GM18951 (cell line): ENCODE data around the gene GCLC.

ENCODE experiments used
- POLR2A ChIP-seq: IDR thresholded peaks from 4 replicates; pipeline ENCODE4 v1.6.1; 2011; ENCODE audit warnings: mild to moderate bottlenecking; ENCODE audit not compliant: insufficient read length, insufficient read depth; ENCODE audit errors: extremely low read depth
- in situ Hi-C: fragments of 300-500 bp; cut with MboI; formaldehyde crosslinking; loops from one replicate; pipeline ENCODE4 v1.12.0; 2022; ENCODE audit warnings: low sequenced_read_pairs, mixed read lengths, inconsistent platforms; ENCODE audit not compliant: unreplicated experiment

Gene GCLC

DNA sequence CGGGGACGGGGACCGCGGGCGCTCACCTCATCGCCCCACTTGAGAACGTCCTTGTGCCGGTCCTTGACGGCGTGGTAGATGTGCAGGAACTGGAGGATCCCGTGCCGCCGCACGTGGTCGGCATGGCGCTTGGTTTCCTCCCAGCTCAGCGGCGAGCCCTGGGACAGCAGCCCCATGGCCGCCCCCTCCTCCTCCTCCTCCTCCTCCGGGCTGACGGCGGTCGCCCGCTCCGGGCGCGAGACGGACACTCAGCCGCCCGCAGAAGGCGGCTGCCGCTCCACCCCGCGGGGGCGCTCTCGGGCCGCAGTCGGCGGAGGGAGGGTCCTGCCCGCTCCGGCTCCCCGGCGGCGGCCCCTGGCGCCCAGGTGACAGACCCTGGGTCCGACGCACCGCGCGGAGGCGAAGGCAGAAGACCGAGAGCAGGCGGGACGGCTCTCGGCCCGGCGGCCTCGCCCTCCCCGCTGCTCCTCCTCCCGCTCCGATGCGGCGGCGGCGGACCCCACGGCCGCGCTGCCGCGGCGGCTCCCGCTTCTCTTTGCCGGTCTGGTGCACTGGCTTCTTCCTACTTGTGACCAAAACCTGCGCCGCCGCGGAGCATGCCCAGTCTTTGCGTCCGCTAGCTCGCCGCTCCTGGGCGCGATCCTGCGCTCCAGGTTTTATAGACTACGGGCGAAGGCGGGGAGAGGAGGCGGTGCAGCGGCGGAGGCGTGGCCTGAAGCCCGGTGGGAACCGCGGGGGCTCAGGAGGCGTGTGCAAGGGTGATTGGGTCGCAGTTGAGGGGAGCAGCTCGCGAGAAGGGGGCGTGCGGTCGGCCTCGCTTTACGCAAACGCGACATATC lies at the start of gene GCLC:
GCLC (minus strand) TSS at position 632 of the 839 bp plus-strand sequence; CDS start at position 176, 456 bp downstream.
- in situ Hi-C loops = no loop called here
- peak; percentile 93 for TF ChIP-seq POLR2A

DNA sequence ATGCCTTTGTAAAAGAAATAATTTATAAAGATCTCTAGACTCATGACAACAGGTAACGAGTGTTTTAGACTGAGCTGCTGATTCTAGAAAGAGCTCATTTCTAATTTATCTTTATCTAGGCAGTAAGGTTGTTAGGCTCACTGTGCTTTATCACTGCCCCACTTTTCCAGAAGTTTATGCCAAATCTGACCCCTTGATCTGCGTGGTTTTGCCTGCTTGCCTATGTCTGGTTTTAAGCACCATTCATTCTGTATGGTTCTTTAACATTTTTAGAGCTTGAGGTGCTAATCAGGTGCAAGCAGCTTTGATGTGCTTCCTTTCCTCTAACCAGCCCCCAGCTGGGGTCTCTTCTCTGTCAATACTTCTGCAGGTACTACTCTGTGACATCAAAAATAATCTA lies 49.7 kb upstream of the GCLC start:
- in situ Hi-C loops = no loop called here
- TF ChIP-seq POLR2A = no peak

DNA sequence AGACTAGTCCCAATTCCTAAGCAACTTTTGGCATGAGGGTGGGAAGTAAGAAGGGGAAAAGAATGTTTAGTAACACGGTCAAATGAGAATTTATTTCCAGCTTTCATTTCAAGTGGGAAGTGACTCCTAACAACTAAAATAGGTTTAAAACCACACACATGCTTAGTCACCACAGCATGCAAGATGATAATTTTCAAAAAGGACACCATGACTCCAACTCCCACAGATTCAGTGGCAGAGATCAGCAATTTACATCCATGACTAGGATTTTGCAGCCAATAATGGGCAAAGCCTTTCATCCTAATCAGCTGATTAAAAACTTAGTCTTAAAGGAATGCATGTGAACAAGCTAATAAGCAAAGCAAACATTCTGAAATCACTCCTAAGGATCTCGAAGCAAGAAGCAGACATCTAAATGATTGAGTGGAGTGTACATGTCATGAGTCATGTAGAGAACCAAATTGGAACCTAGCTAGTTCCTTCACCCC lies 48.1 kb upstream of the GCLC start:
- no peak for TF ChIP-seq POLR2A
- in situ Hi-C loops = no loop called here

DNA sequence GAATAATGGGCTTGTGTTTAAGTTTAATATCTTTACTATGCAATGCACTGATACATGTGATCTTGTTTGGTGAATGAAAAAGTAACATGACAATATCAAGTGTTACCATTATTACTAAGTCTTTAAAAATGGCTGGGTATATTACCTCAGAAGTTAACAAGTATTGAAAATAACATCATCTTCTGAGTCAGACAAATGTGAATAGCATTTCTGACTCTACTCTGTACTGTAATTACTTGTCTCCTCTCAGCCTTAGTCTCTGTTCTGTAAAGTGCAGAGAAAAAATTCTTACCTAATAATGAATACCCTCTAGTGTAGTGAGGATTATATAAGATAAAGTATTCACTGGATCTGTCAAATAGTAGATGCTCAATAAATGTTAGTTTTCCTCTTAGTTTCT lies 47.0 kb upstream of the GCLC start:
- in situ Hi-C loops = no loop called here
- TF ChIP-seq POLR2A = no peak

DNA sequence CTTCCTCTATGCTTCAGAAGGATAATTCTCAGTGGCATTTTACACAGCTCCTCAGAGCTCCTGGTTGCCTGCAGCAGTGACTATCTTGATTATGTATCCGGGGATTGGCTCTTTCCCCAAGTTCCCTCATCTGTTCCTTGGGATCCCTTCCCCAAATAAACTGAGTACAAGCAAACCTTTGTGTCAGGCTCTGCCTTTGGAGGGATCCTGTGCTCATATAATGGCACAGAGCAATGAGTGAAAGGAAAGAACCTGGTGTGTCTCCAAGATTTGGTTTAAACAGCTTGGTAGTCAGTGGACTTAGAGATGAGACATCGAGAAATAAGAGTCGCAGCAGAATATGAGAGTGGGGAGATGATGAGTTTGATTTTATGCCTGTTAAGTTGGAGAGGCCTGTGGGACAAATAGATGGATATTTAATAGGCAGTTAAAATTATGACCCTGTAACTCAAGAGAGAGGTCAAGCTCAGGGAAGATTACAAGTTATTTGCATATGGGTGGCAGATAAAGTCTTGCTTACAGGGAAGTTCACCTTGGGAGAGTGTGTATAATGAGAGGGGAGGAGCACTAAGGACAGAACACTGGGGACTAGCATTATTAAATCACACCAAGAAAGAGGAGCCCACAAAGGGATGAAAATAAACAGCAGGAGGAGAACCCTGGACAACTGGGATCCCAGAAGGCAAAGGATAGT lies 44.1 kb upstream of the GCLC start:
- in situ Hi-C loops = no loop called here
- no peak for TF ChIP-seq POLR2A

DNA sequence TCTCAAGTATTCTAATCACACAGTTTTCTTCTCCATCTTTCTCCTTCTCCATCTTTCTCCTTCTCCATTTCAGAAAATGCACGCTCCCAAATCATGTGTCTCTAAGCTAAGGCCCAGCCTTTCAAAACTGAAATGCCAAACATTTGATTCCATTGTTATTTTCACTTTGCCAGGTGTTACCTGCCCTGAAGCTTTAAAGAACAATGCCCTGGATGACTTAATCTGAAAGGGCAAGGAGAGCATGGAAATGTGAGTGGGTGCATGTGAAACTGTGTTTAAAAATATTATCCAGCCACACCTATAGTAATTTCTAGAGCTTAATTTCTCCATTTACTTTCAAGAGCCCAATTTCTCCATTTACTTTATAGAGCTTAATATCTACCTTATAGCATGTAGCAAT lies 42.4 kb upstream of the GCLC start:
- TF ChIP-seq POLR2A = no peak
- in situ Hi-C loops = no loop called here

DNA sequence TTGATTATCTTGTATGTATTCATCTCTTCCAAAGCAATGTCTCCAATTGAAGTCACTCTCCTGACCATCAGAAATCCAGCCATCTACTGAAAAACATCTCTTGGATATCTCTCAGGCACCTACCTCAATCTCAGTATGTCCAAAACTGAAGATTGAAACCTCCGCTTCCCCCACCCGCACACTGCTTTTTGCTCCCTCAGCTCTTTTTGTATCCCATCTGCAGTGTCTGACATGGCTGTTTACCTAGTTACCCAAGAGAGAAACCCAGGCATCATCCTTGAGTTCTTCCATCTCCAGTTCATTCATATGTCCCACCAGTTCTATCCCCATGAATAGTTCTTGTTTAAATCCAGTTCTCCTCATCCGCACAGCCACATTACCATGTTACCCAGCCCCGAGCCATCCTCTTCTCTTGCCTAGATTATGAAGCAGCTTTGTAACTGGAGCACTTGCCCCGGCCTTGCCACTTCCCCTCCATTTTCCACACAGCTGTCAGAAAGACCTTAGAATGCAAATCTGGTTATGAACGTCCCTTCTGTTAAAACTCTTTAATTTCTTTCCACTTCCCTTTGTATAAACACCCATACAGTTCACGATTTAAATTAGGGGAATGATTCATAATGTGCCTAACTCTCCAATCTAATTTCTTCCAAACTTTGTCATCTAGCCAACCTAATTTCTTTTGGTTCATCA lies 40.5 kb upstream of the GCLC start:
- TF ChIP-seq POLR2A = no peak
- in situ Hi-C loops = no loop called here

DNA sequence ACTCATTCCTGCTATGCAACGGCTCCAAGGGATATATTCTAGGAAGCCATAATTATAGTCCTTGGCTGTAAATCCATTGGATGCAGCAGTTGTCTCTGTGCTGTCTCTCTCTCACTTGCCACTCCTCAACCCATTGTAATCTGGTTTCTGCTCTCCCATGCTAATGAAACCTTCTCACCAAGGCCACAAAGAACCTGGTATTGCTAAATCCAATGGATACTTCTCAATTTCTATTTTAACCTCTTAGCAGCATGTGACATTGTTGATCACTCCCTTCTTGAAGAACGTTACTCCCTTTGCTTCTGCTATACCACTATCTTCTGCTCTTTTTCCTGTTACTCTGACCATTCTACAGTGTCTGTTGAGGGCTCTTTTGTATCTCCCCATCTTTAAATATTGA lies 39.8 kb upstream of the GCLC start:
- in situ Hi-C loops = no loop called here

DNA sequence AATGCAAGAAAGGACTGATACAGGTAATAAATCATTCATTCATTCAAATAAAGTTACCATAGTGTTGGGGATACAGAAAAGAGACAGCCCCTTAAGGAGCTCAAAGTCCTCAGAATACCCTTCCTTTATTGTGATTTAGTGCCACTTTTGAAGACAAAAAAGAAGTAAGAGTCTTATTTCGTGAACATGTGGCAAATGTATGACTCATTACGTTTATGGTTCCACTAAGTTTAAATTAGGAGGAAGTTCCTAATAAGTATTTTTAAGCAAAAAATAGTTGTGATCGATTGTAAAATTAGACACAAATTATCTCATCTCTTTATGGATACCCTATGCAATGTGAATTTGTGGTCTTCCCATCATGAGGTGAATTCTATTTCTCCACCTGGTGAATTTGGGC lies 38.5 kb upstream of the GCLC start:
- in situ Hi-C loops = no loop called here
- no peak for TF ChIP-seq POLR2A

More for the DNA sequence above, 39.8 kb upstream of the GCLC start:
- no peak for TF ChIP-seq POLR2A

DNA sequence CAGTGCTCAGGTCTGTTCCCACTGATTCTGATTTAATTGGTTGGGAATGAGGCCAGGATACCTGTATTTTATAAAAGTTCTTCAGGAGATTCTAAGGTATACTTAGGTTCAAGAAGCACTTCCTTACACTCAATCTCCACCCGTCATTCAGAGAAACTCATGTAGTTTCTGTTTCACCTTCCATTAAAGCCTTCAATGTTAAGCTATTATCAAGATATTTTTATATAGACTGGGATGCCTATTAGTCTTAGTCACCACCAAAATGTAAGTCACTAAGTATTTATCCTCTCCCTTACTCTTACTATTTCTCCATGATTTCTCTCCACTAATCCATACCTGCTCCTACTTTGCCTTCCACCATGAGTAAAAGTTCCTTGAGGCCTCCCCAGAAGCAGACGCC lies 38.1 kb upstream of the GCLC start:
- in situ Hi-C loops = no loop called here
- no peak for TF ChIP-seq POLR2A

DNA sequence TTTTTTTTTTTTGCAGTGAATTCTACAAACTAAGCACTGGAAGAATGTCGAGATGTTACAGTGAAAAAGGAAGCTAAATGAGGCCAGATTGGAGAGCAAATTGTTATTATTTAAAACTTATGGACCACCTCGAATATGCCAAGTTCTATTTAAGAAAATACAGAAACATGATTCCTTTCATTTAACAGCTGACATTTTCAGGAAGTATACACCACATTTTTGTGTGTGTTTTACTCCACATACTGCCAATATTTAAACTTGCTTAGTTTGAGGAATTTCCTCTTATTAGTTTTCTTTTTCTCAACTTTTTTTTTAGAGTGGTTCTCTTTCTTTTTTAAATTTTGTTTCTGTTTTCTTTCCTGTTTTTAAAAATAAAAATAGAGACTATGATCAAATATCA lies 37.0 kb upstream of the GCLC start:
- in situ Hi-C loops = no loop called here

DNA sequence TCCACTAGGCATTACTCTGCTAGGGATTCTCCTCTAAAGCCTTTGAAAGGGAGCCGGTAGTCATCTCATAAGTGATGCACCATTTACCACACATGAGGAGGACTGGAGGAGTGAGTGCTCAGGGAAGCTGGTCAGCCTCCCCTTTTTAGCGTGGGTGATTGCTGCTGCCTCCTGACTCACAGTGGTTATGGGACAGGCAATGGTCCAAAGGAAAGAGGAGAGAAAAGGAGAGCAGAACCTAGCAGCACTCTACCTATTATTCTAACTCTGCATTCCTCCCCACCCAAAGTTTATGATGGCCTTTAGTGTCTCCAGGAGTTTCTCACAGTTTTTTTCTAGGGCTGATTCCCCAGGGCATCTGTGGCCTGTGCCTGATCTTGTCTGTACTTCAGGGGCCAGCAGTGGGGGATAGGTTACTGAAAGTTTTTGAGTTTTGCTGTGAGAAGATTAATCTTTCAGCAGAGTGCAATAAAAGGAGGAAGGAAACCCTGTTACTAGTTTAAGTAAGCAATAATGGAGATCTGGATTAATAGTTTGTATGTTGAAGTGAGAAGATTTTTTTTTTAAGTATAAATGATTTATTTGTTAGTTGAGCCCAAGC lies 36.4 kb upstream of the GCLC start:
- in situ Hi-C loops = no loop called here
- no peak for TF ChIP-seq POLR2A

More for the DNA sequence above, 37.0 kb upstream of the GCLC start:
- no peak for TF ChIP-seq POLR2A

DNA sequence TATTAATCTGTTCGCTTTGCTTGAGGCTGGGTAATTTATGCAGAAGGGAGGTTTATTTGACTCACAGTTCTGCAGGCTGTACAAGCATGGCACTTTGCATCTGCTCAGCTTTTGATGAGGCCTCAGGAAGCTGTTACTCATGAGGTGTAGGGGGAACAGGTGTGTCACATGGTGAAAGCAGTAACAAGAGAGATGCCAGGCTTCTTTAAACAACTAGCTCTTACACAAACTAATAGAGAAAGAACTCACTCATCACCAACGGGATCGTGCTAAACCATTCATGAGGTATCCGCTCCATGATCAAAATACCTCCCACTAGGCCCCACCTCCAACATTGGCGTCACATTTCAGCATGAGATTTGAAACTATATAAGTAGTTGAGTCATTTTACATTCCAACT lies 34.4 kb upstream of the GCLC start:
- no peak for TF ChIP-seq POLR2A
- in situ Hi-C loops = no loop called here
